Activated CD8-positive, alpha-beta T cell treated with anti-CD3 and anti-CD28 coated beads for 36 hours (primary cell): Measurements from ENCODE around the gene SPRYD7. TPM values are rescaled to one million over a fixed set of nuclear protein-coding genes. Genes with fewer than 3 reads are reported as not detected.

Experiments used
- ATAC-seq: fragments of 200-7000 bp; cut with Tn5 transposase; one replicate; pipeline ENCODE4 v1.10.0; 2021; ENCODE audit warnings: mild to moderate bottlenecking, moderate library complexity
- CTCF ChIA-PET: fragments of 350-600 bp; sonication (Branson Sonifier 250); formaldehyde crosslinking; loops from one replicate; lab custom pipeline; 2021; ENCODE audit warnings: antibody characterized with exemption; lab: Charles Lee
- POLR2A ChIA-PET: fragments of 350-600 bp; sonication (Branson Sonifier 250); formaldehyde crosslinking; loops from one replicate; lab custom pipeline; 2021; ENCODE audit warnings: antibody characterized with exemption; lab: Charles Lee
- DNase-seq: peaks from one replicate; pipeline ENCODE4 v3.0.0-alpha.2; 2020
- H3K27ac Mint-ChIP-seq: one replicate; pipeline ENCODE4 v1.8.0; 2021; ENCODE audit warnings: mild to moderate bottlenecking, mixed read lengths
- H3K27me3 Mint-ChIP-seq: one replicate; pipeline ENCODE4 v1.8.0; 2021; ENCODE audit warnings: mixed read lengths
- H3K36me3 Mint-ChIP-seq: one replicate; pipeline ENCODE4 v1.8.0; 2021; ENCODE audit warnings: low read depth, mixed read lengths
- H3K4me1 Mint-ChIP-seq: one replicate; pipeline ENCODE4 v1.8.0; 2021; ENCODE audit warnings: low read depth, mixed read lengths
- H3K4me3 Mint-ChIP-seq: one replicate; pipeline ENCODE4 v1.8.0; 2021; ENCODE audit warnings: mild to moderate bottlenecking, moderate library complexity, mixed read lengths
- H3K9me3 Mint-ChIP-seq: one replicate; pipeline ENCODE4 v1.8.0; 2021; ENCODE audit warnings: mixed read lengths
- CTCF ChIP-seq: fragments of 200-600 bp; IDR thresholded peaks from one replicate; pipeline ENCODE4 v1.8.0; 2022; ENCODE audit warnings: antibody characterized with exemption, mild to moderate bottlenecking
- intact Hi-C: fragments of 100-400 bp; cut with micrococcal nuclease; formaldehyde crosslinking; loops from one replicate; pipeline ENCODE4 v1.10.0; 2022
- total RNA-seq, 2 experiments: library from RNA; stranded (reverse); gene quantifications; one replicate each; pipeline ENCODE4 v1.2.3, GENCODE V29; 2021

Gene SPRYD7
- total RNA-seq, 2 experiments from 2014 or later = 6.3 to 6.7 TPM

- H3K4me1 Mint-ChIP-seq = peaks cover 7% of the 10 kb centered on the region
- no peak overlapping the region for H3K27ac Mint-ChIP-seq
- no peaks in the 10 kb centered on the region for H3K9me3 Mint-ChIP-seq
- ATAC-seq (no peak), DNase-seq (no peak)
- no peak for TF ChIP-seq CTCF
- no peak overlapping the region for H3K4me3 Mint-ChIP-seq
- ChIA-PET POLR2A (interaction anchor here (0.6 to 1.2 kb wide), 2 partner anchors 14 to 123 kb away, joined by 3 to 4 read pairs; no protein-coding TSS in a partner anchor), CTCF (interaction anchor here (0.7 to 1.2 kb wide), 3 partner anchors 37 to 143 kb away, joined by 3 to 4 read pairs (median 4); no protein-coding TSS in a partner anchor)
- intact Hi-C loops = no loop called here
- peaks cover 1% of the 10 kb centered on the region for H3K27me3 Mint-ChIP-seq
- H3K36me3 Mint-ChIP-seq = no peaks in the 10 kb centered on the region
These were observed 3.2 kb upstream of the SPRYD7 start for GRCh38 chr13:49939321-49939720.

- no peak for TF ChIP-seq CTCF
- CTCF ChIA-PET = interaction anchor here (0.7 to 0.9 kb wide), 2 partner anchors 38 to 144 kb away, joined by 4 read pairs; no protein-coding TSS in a partner anchor
- no peak for DNase-seq
- intact Hi-C loops = no loop called here
- no peaks in the 10 kb centered on the region for H3K36me3 Mint-ChIP-seq
- no peaks in the 10 kb centered on the region for H3K9me3 Mint-ChIP-seq
- ATAC-seq = no peak
- no peak overlapping the region for H3K4me3 Mint-ChIP-seq
- peaks cover 7% of the 10 kb centered on the region for H3K4me1 Mint-ChIP-seq
- peaks cover 1% of the 10 kb centered on the region for H3K27me3 Mint-ChIP-seq
- POLR2A ChIA-PET = interaction anchor here (0.6 kb wide), 1 partner anchor 123 kb away, joined by 3 read pairs; no protein-coding TSS in a partner anchor
- no peak overlapping the region for H3K27ac Mint-ChIP-seq
These were observed 2.8 kb upstream of the SPRYD7 start for GRCh38 chr13:49938921-49939320.

DNA sequence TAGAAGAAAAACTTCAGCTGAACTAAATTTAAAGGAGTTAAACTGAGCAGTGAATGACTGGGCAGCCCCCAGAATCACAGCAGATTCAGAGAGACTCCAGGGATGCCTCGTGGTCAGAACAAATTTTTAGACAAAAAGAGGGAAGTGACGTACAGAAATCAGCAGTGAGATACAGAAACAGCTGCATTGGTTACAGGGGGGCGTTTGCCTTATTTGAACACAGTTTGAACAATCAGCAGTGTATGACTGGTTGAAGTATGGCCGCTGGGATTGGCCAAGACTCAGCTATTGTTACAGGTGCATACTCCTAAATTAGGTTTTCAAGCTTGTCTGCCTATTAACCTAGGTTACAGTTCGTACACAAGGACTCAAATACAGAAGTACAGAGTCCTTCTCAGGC, 2.2 kb upstream of the SPRYD7 start:
- no peak for ATAC-seq
- Mint-ChIP-seq H3K4me1 (peaks cover 7% of the 10 kb centered on the region), H3K36me3 (no peaks in the 10 kb centered on the region), H3K27ac (no peak overlapping the region), H3K27me3 (peaks cover 1% of the 10 kb centered on the region), H3K4me3 (no peak overlapping the region), H3K9me3 (no peaks in the 10 kb centered on the region)
- TF ChIP-seq CTCF = no peak
- no peak for DNase-seq
- ChIA-PET CTCF (interaction anchor here (0.9 kb wide), 1 partner anchor 39 kb away, joined by 4 read pairs; no protein-coding TSS in a partner anchor), POLR2A (no interaction called here)
- intact Hi-C loops = no loop called here

GRCh38 chr13:49936968-49937273, 781 bp upstream of the SPRYD7 start:
- H3K27ac Mint-ChIP-seq = peak overlapping the region; percentile 55

More at GRCh38 chr13:49936968-49937273, 781 bp upstream of the SPRYD7 start:
- peaks cover 13% of the 10 kb centered on the region for H3K4me1 Mint-ChIP-seq
- ChIA-PET CTCF (interaction anchor here (0.8 to 1.9 kb wide), 9 partner anchors 11 to 974 kb away, joined by 3 to 12 read pairs (median 4); partner anchors contain the start of genes EBPL and TRIM13), POLR2A (interaction anchor here (0.9 to 1.6 kb wide), 3 partner anchors 47 to 288 kb away, joined by 3 to 7 read pairs (median 3); no protein-coding TSS in a partner anchor)
- peaks cover 1% of the 10 kb centered on the region for H3K27me3 Mint-ChIP-seq
- DNase-seq (no peak), ATAC-seq (no peak)
- H3K9me3 Mint-ChIP-seq = no peaks in the 10 kb centered on the region
- intact Hi-C loops = loop anchor here (2.0 kb wide), 1 partner anchor 974 kb away; no protein-coding TSS in a partner anchor
- peak overlapping the region; percentile 80 for H3K4me3 Mint-ChIP-seq
- H3K36me3 Mint-ChIP-seq = no peaks in the 10 kb centered on the region
- TF ChIP-seq CTCF = no peak
